ES-I3 (cell line): ENCODE measurements around the gene OR10C1.
"Not testable (repeated sequence)": the region's sequence is repeated elsewhere in the genome, so short reads cannot be mapped to it uniquely, and the experiment has no call there.

Experiments used
- H3K36me3 ChIP-seq: 2 replicates; pipeline ENCODE4 v1.6.1; 2013; ENCODE audit warnings: mild to moderate bottlenecking, low read length, control low read depth, moderate library complexity; ENCODE audit not compliant: insufficient read depth
- H3K4me1 ChIP-seq: 2 replicates; pipeline ENCODE4 v1.6.1; 2013; ENCODE audit warnings: mild to moderate bottlenecking, control low read depth, low read length; ENCODE audit not compliant: insufficient read depth
- H3K9ac ChIP-seq: 2 replicates; pipeline ENCODE4 v1.6.1; 2013; ENCODE audit warnings: low read depth, mild to moderate bottlenecking, low read length, moderate library complexity
- H3K9me3 ChIP-seq: 2 replicates; pipeline ENCODE4 v1.6.1; 2013; ENCODE audit warnings: mild to moderate bottlenecking, low read length, moderate library complexity; ENCODE audit not compliant: control insufficient read depth, insufficient read depth

The OR10C1 gene

GRCh38 chr6:29439006-29439405 is at the start of gene OR10C1:
Gene OR10C1 (plus strand): TSS chr6:29439306. CDS start chr6:29440016, 710 bp downstream.
- H3K9me3 ChIP-seq, result no peaks in the 10 kb centered on the region
- no peak within 1 kb of the TSS for H3K9ac ChIP-seq
- no peaks in the 10 kb centered on the region for H3K4me1 ChIP-seq
- no peaks in the 10 kb centered on the region for H3K36me3 ChIP-seq

GRCh38 chr6:29395331-29395730 is 43.8 kb upstream of the OR10C1 start, which contains the start of gene OR12D2:
Gene OR12D2 (plus strand): TSS chr6:29395631. CDS start chr6:29396700, 1,069 bp downstream.
- no peaks in the 10 kb centered on the region for H3K36me3 ChIP-seq
- no peaks in the 10 kb centered on the region for H3K9me3 ChIP-seq
- H3K4me1 ChIP-seq, result no peaks in the 10 kb centered on the region
- H3K9ac ChIP-seq, result no peak within 1 kb of the TSS

- no peaks in the 10 kb centered on the region for H3K9me3 ChIP-seq
- H3K9ac ChIP-seq, result no peak overlapping the region
- H3K36me3 ChIP-seq, result no peaks in the 10 kb centered on the region
- no peaks in the 10 kb centered on the region for H3K4me1 ChIP-seq
Measured at GRCh38 chr6:29399525-29399924, 39.6 kb upstream of the OR10C1 start.

- H3K36me3 ChIP-seq, result no peaks in the 10 kb centered on the region
- H3K9me3 ChIP-seq, result no peaks in the 10 kb centered on the region
- H3K4me1 ChIP-seq, result no peaks in the 10 kb centered on the region
- no peak overlapping the region for H3K9ac ChIP-seq
Measured at GRCh38 chr6:29403801-29404200, 35.3 kb upstream of the OR10C1 start.

- Histone ChIP-seq H3K36me3 (no peaks in the 10 kb centered on the region), H3K9ac (no peak within 1 kb of the TSS), H3K4me1 (no peaks in the 10 kb centered on the region), H3K9me3 (peaks cover 2% of the 10 kb centered on the region; the same call in 1 of the 2 replicates)
Measured at GRCh38 chr6:29414588-29414987, 24.5 kb upstream of the OR10C1 start, which contains the start of gene OR12D1. Gene OR12D1 (plus strand): TSS chr6:29414928.

GRCh38 chr6:29419516-29419915 is 19.6 kb upstream of the OR10C1 start:
- Histone ChIP-seq H3K4me1 (no peaks in the 10 kb centered on the region; the same call in 1 of the 2 replicates), H3K36me3 (no peaks in the 10 kb centered on the region), H3K9ac (no peak overlapping the region), H3K9me3 (no peaks in the 10 kb centered on the region)

- Histone ChIP-seq H3K9me3 (no peaks in the 10 kb centered on the region), H3K4me1 (no peaks in the 10 kb centered on the region; the same call in 1 of the 2 replicates), H3K36me3 (no peaks in the 10 kb centered on the region), H3K9ac (no peak overlapping the region)
Measured at GRCh38 chr6:29424168-29424567, 14.9 kb upstream of the OR10C1 start.

GRCh38 chr6:29424575-29424974 is 14.5 kb upstream of the OR10C1 start:
- H3K4me1 ChIP-seq, result no peaks in the 10 kb centered on the region; the same call in 1 of the 2 replicates
- no peak overlapping the region for H3K9ac ChIP-seq
- no peaks in the 10 kb centered on the region for H3K9me3 ChIP-seq
- H3K36me3 ChIP-seq, result no peaks in the 10 kb centered on the region

GRCh38 chr6:29425075-29425474 is 14.0 kb upstream of the OR10C1 start:
- no peaks in the 10 kb centered on the region for H3K9me3 ChIP-seq
- H3K36me3 ChIP-seq, result no peaks in the 10 kb centered on the region
- H3K4me1 ChIP-seq, result no peaks in the 10 kb centered on the region; the same call in 1 of the 2 replicates
- no peak overlapping the region for H3K9ac ChIP-seq

- no peaks in the 10 kb centered on the region; the same call in 1 of the 2 replicates for H3K4me1 ChIP-seq
- no peak overlapping the region for H3K9ac ChIP-seq
- no peaks in the 10 kb centered on the region for H3K36me3 ChIP-seq
- H3K9me3 ChIP-seq, result no peaks in the 10 kb centered on the region
Measured at GRCh38 chr6:29426654-29427053, 12.5 kb upstream of the OR10C1 start.

- not testable (repeated sequence) for H3K4me1 ChIP-seq, H3K9me3 ChIP-seq, H3K36me3 ChIP-seq, H3K9ac ChIP-seq
Measured at GRCh38 chr6:29436730-29437129, 2.4 kb upstream of the OR10C1 start.

- Histone ChIP-seq H3K9me3 (no peaks in the 10 kb centered on the region), H3K9ac (no peak overlapping the region), H3K36me3 (no peaks in the 10 kb centered on the region), H3K4me1 (peaks cover 6% of the 10 kb centered on the region; the same call in 1 of the 2 replicates)
Measured at GRCh38 chr6:29442719-29443118, 3.6 kb downstream of the OR10C1 start.

GRCh38 chr6:29444031-29444430 is 4.9 kb downstream of the OR10C1 start:
- H3K9me3 ChIP-seq, H3K4me1 ChIP-seq, H3K9ac ChIP-seq, H3K36me3 ChIP-seq: not testable (repeated sequence)

GRCh38 chr6:29447670-29448069 is 8.6 kb downstream of the OR10C1 start:
- Histone ChIP-seq H3K36me3 (no peaks in the 10 kb centered on the region), H3K9me3 (no peaks in the 10 kb centered on the region; the same call in 1 of the 2 replicates), H3K4me1 (peaks cover 6% of the 10 kb centered on the region; the same call in 1 of the 2 replicates), H3K9ac (no peak overlapping the region; the same call in 1 of the 2 replicates)

GRCh38 chr6:29451471-29452193 is 12.5 kb downstream of the OR10C1 start:
- peaks cover 6% of the 10 kb centered on the region; the same call in 1 of the 2 replicates for H3K4me1 ChIP-seq
- no peaks in the 10 kb centered on the region for H3K36me3 ChIP-seq
- no peaks in the 10 kb centered on the region; the same call in 1 of the 2 replicates for H3K9me3 ChIP-seq
- H3K9ac ChIP-seq, result no peak overlapping the region
